ENCODE measurements around the gene KCNMA1. TPM values are rescaled to one million over a fixed set of nuclear protein-coding genes. Genes with fewer than 3 reads are reported as not detected.
A peak's percentile ranks its signal among the peaks of the same experiment; 100 is the strongest.

The KCNMA1 gene
- polyA plus RNA-seq, 4 donors = 2.7 to 8.6 (median 7.7) TPM

DNA sequence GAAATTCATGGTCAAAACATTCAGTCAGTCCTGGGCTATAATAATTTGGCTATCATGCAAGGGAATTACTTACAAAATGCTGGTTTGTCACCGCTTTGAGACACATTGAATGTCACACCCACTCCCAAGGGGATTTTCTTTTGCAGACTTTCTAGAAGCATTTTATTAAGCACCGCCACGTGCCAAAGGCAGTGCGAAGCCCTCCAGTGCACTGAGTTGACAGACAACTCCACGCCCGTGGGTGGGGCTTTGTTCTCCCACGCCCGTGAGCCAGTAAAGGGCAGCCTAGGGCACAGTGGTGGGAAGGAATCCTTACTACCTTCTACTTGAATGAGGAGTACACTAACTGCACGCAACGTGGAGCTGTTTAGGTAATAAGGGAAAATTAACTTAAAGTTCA is 515.8 kb downstream of the KCNMA1 start:
- Histone ChIP-seq H3K9me3 (ENCODE audit: control insufficient read depth in 2 of 2, insufficient read depth in 1 of 2, low read depth in 1 of 2, low read length in 1 of 2) (no peaks in the 10 kb centered on the region), H3K4me3 (ENCODE audit: low read depth in 1 of 3, low read length in 3 of 3) (no peak overlapping the region), H3K27ac (ENCODE audit: low read depth in 1 of 3, low read length in 2 of 3) (no peak overlapping the region), H3K27me3 (ENCODE audit: control insufficient read depth in 3 of 3, insufficient read depth in 3 of 3, low read length in 3 of 3) (no peaks in the 10 kb centered on the region), H3K36me3 (ENCODE audit: control insufficient read depth in 3 of 3, insufficient read depth in 2 of 3, low read depth in 1 of 3, low read length in 3 of 3) (no peaks in the 10 kb centered on the region), H3K4me1 (ENCODE audit: control insufficient read depth in 3 of 3, insufficient read depth in 2 of 3, low read depth in 1 of 3, low read length in 2 of 3) (no peaks in the 10 kb centered on the region)
- DNase-seq (no peak), FAIRE-seq (no peak)
- WGBS, 3 donors = 68 to 73% (median 71%) methylated on average over 10 of the region's 10 CpGs

GRCh38 chr10:77120666-77121376 is 516.8 kb downstream of the KCNMA1 start:
- DNase-seq (no peak), FAIRE-seq (no peak)
- H3K36me3 ChIP-seq (ENCODE audit: control insufficient read depth in 3 of 3, insufficient read depth in 2 of 3, low read depth in 1 of 3, low read length in 3 of 3) = no peaks in the 10 kb centered on the region
- 58 to 66% (median 62%) methylated on average over 4 of the region's 4 CpGs for WGBS, 3 donors
- no peak overlapping the region for H3K27ac ChIP-seq (ENCODE audit: low read depth in 1 of 3, low read length in 2 of 3)
- H3K27me3 ChIP-seq (ENCODE audit: control insufficient read depth in 3 of 3, insufficient read depth in 3 of 3, low read length in 3 of 3) = no peaks in the 10 kb centered on the region
- H3K9me3 ChIP-seq (ENCODE audit: control insufficient read depth in 2 of 2, insufficient read depth in 1 of 2, low read depth in 1 of 2, low read length in 1 of 2) = no peaks in the 10 kb centered on the region
- H3K4me3 ChIP-seq (ENCODE audit: low read depth in 1 of 3, low read length in 3 of 3) = no peak overlapping the region
- H3K4me1 ChIP-seq (ENCODE audit: control insufficient read depth in 3 of 3, insufficient read depth in 2 of 3, low read depth in 1 of 3, low read length in 2 of 3) = no peaks in the 10 kb centered on the region

DNA sequence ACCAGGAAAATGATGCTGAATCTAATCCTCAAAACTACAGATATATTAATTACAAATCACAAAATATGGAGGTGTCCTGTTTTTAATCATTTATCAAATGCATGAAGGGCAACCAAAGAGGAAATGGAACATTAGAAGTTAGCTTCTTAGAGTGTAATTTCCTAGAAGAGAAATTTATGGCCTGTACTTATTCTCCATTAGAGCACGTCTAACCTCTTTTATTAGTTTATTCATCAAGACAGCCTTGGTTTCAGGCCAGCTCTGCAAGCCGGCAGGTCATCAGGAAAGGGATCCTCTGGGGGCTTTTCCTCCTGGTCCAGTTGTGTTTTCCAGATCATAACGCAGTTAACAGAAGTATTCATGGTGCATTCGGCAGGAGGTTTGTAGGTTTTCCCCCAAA is 517.6 kb downstream of the KCNMA1 start:
- Histone ChIP-seq H3K27ac (ENCODE audit: low read depth in 1 of 3, low read length in 2 of 3) (no peak overlapping the region), H3K27me3 (ENCODE audit: control insufficient read depth in 3 of 3, insufficient read depth in 3 of 3, low read length in 3 of 3) (no peaks in the 10 kb centered on the region), H3K9me3 (ENCODE audit: control insufficient read depth in 2 of 2, insufficient read depth in 1 of 2, low read depth in 1 of 2, low read length in 1 of 2) (no peaks in the 10 kb centered on the region), H3K36me3 (ENCODE audit: control insufficient read depth in 3 of 3, insufficient read depth in 2 of 3, low read depth in 1 of 3, low read length in 3 of 3) (no peaks in the 10 kb centered on the region), H3K4me1 (ENCODE audit: control insufficient read depth in 3 of 3, insufficient read depth in 2 of 3, low read depth in 1 of 3, low read length in 2 of 3) (no peaks in the 10 kb centered on the region), H3K4me3 (ENCODE audit: low read depth in 1 of 3, low read length in 3 of 3) (no peak overlapping the region)
- DNase-seq (no peak), FAIRE-seq (no peak)
- 55 to 62% (median 62%) methylated on average over 4 of the region's 4 CpGs for WGBS, 3 donors

DNA sequence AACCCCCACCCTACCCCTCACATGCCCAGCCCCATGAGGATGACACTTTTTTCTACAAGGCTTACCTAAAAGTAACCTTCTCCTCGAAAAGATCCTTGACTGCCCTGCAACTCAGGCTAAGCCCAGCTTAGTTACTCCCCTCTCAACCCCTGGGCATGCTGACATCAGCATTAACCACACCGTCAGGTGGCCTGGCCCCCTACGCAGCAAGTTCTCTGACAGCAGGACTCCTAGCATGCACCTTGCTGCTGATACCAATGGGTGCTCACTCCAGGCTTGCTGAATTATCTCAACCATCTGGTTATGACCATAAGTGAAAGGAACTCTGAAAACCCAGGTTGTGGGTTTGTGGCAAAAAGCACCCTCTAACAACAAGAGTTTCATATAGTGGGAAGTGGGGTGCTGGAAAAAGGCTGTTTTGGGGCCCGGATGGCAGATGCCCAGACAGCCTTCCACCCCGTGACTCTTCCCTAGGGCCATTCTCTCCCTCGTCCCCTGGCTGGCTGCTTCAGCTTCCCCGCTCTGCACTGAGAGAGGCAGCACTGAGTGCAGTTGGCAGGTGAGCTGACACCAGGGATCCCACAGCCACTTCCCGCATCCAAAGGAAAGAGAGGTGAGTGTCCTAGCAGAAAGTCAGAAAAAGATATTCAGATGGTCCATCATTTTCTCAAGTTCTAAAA is 518.9 kb downstream of the KCNMA1 start:
- no peaks in the 10 kb centered on the region for H3K9me3 ChIP-seq (ENCODE audit: control insufficient read depth in 2 of 2, insufficient read depth in 1 of 2, low read depth in 1 of 2, low read length in 1 of 2)
- H3K4me3 ChIP-seq (ENCODE audit: low read depth in 1 of 3, low read length in 3 of 3) = no peak overlapping the region
- FAIRE-seq (no peak), DNase-seq (no peak)
- no peaks in the 10 kb centered on the region for H3K36me3 ChIP-seq (ENCODE audit: control insufficient read depth in 3 of 3, insufficient read depth in 2 of 3, low read depth in 1 of 3, low read length in 3 of 3)
- no peak overlapping the region for H3K27ac ChIP-seq (ENCODE audit: low read depth in 1 of 3, low read length in 2 of 3)
- no peaks in the 10 kb centered on the region for H3K27me3 ChIP-seq (ENCODE audit: control insufficient read depth in 3 of 3, insufficient read depth in 3 of 3, low read length in 3 of 3)
- WGBS, 3 donors = 77 to 90% (median 77%) methylated on average over 8 of the region's 8 CpGs
- H3K4me1 ChIP-seq (ENCODE audit: control insufficient read depth in 3 of 3, insufficient read depth in 2 of 3, low read depth in 1 of 3, low read length in 2 of 3) = no peaks in the 10 kb centered on the region

DNA sequence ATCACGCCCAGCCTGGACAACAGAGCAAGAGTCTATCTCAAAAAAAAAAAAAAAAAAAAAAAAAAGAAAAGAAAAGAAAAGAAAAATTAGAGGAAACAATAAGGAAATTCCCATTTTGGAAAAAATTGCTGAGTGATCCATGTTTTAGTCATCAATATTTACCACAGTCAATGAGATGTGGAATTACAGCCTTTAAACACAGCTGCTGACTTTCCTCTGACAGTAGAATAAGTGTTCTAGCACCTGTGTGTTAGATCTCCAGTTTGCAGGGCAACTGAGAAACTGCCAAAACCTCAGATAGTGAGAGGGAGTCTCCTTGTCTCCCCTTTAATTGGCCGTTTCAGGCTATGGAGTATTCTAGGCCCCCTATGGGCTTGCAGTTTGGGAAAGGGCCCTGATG is 520.1 kb downstream of the KCNMA1 start:
- Histone ChIP-seq H3K27ac (ENCODE audit: low read depth in 1 of 3, low read length in 2 of 3) (no peak overlapping the region), H3K4me1 (ENCODE audit: control insufficient read depth in 3 of 3, insufficient read depth in 2 of 3, low read depth in 1 of 3, low read length in 2 of 3) (no peaks in the 10 kb centered on the region), H3K9me3 (ENCODE audit: control insufficient read depth in 2 of 2, insufficient read depth in 1 of 2, low read depth in 1 of 2, low read length in 1 of 2) (no peaks in the 10 kb centered on the region), H3K4me3 (ENCODE audit: low read depth in 1 of 3, low read length in 3 of 3) (no peak overlapping the region), H3K36me3 (ENCODE audit: control insufficient read depth in 3 of 3, insufficient read depth in 2 of 3, low read depth in 1 of 3, low read length in 3 of 3) (no peaks in the 10 kb centered on the region), H3K27me3 (ENCODE audit: control insufficient read depth in 3 of 3, insufficient read depth in 3 of 3, low read length in 3 of 3) (no peaks in the 10 kb centered on the region)
- DNase-seq (no peak), FAIRE-seq (no peak)
- WGBS, 3 donors = 80 to 91% (median 88%) methylated on average over 2 of the region's 2 CpGs

DNA sequence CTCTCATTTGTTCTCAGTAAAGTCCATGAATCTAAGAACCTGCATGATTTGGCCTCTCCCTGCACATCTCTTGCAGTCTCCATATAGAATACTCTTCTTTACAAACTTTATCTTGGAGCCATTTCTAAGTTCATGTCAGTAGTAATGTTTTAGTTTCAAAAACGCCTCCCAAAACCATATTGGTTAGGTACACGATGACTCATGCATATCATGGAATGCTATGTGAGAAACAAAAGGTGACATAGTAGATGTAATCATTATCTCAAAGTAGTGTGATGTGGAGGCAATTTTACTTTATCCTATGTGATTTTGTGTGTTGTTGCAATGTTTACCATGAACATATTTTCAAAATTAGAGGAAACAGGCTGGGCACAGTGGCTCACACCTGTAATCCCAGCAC is 520.7 kb downstream of the KCNMA1 start:
- 57 to 80% (median 61%) methylated on average over 2 of the region's 2 CpGs for WGBS, 3 donors
- H3K4me1 ChIP-seq (ENCODE audit: control insufficient read depth in 3 of 3, insufficient read depth in 2 of 3, low read depth in 1 of 3, low read length in 2 of 3) = no peaks in the 10 kb centered on the region

DNA sequence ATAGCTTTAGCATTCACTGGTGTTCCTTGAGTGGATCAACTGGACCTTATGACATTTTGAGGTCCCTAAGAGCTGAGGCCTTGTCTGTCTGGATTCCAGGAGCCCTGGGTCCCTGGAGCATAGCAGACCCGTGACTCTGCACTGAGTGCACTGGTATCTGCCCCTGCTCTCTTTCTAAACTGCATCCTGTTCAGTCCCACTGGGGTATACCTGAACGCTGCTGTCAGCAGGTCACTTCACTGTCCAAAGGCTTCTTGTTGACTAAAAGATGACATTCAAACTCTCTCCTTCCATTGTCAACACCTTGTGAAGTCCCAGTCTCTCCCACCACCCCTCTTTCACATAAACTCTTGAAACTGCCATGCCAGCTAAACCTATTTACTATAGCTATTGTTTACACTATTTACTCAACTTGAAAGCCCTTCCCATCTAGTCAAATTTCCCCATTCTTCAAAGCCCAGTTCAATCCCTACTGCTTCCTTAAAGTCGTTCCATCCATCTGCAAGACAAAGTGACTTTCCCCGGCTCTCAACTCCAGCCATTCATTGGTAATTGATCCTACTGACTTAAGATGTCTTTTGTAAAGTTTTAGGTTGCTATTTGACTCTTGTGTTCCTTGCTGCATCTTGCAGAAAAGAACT is 523.3 kb downstream of the KCNMA1 start:
- Histone ChIP-seq H3K36me3 (ENCODE audit: control insufficient read depth in 3 of 3, insufficient read depth in 2 of 3, low read depth in 1 of 3, low read length in 3 of 3) (no peaks in the 10 kb centered on the region), H3K27me3 (ENCODE audit: control insufficient read depth in 3 of 3, insufficient read depth in 3 of 3, low read length in 3 of 3) (no peaks in the 10 kb centered on the region), H3K4me3 (ENCODE audit: low read depth in 1 of 3, low read length in 3 of 3) (no peak overlapping the region), H3K27ac (ENCODE audit: low read depth in 1 of 3, low read length in 2 of 3) (no peak overlapping the region), H3K9me3 (ENCODE audit: control insufficient read depth in 2 of 2, insufficient read depth in 1 of 2, low read depth in 1 of 2, low read length in 1 of 2) (no peaks in the 10 kb centered on the region), H3K4me1 (ENCODE audit: control insufficient read depth in 3 of 3, insufficient read depth in 2 of 3, low read depth in 1 of 3, low read length in 2 of 3) (no peaks in the 10 kb centered on the region)
- DNase-seq = no peak
- 52 to 71% (median 67%) methylated on average over 4 of the region's 4 CpGs for WGBS, 3 donors
- no peak for FAIRE-seq

More for the DNA sequence above, 520.7 kb downstream of the KCNMA1 start:
- DNase-seq (no peak), FAIRE-seq (no peak)
- H3K9me3 ChIP-seq (ENCODE audit: control insufficient read depth in 2 of 2, insufficient read depth in 1 of 2, low read depth in 1 of 2, low read length in 1 of 2) = no peaks in the 10 kb centered on the region
- no peaks in the 10 kb centered on the region for H3K36me3 ChIP-seq (ENCODE audit: control insufficient read depth in 3 of 3, insufficient read depth in 2 of 3, low read depth in 1 of 3, low read length in 3 of 3)
- no peak overlapping the region for H3K27ac ChIP-seq (ENCODE audit: low read depth in 1 of 3, low read length in 2 of 3)
- no peaks in the 10 kb centered on the region for H3K27me3 ChIP-seq (ENCODE audit: control insufficient read depth in 3 of 3, insufficient read depth in 3 of 3, low read length in 3 of 3)
- no peak overlapping the region for H3K4me3 ChIP-seq (ENCODE audit: low read depth in 1 of 3, low read length in 3 of 3)

GRCh38 chr10:77111611-77112550 is 525.7 kb downstream of the KCNMA1 start:
- Histone ChIP-seq H3K36me3 (ENCODE audit: control insufficient read depth in 3 of 3, insufficient read depth in 2 of 3, low read depth in 1 of 3, low read length in 3 of 3) (no peaks in the 10 kb centered on the region), H3K27ac (ENCODE audit: low read depth in 1 of 3, low read length in 2 of 3) (no peak overlapping the region), H3K27me3 (ENCODE audit: control insufficient read depth in 3 of 3, insufficient read depth in 3 of 3, low read length in 3 of 3) (no peaks in the 10 kb centered on the region), H3K9me3 (ENCODE audit: control insufficient read depth in 2 of 2, insufficient read depth in 1 of 2, low read depth in 1 of 2, low read length in 1 of 2) (no peaks in the 10 kb centered on the region), H3K4me1 (ENCODE audit: control insufficient read depth in 3 of 3, insufficient read depth in 2 of 3, low read depth in 1 of 3, low read length in 2 of 3) (no peaks in the 10 kb centered on the region), H3K4me3 (ENCODE audit: low read depth in 1 of 3, low read length in 3 of 3) (no peak overlapping the region)
- WGBS, 3 donors = 44 to 53% (median 47%) methylated on average over 12 of the region's 12 CpGs
- DNase-seq (peak; percentile 32 to 58), FAIRE-seq (no peak)

Data from small intestine (tissue), 7 donors.